Activated B cell treated with CpG ODN at 0.5 μM for 24 hours (primary cell): Measurements from ENCODE around the gene TCP1. TPM values are rescaled to one million over a fixed set of nuclear protein-coding genes. Genes with fewer than 3 reads are reported as not detected.
"Not testable (repeated sequence)": the region's sequence is repeated elsewhere in the genome, so short reads cannot be mapped to it uniquely, and the experiment has no call there.

Source experiments
- ATAC-seq: fragments of 200-7000 bp; cut with Tn5 transposase; one replicate; pipeline ENCODE4 v1.10.0; 2021; ENCODE audit warnings: low read depth, mild to moderate bottlenecking, moderate library complexity
- CTCF ChIA-PET: fragments of 350-600 bp; sonication (Branson Sonifier 250); formaldehyde crosslinking; loops from one replicate; lab custom pipeline; 2021; ENCODE audit warnings: antibody characterized with exemption; lab: Charles Lee
- POLR2A ChIA-PET: fragments of 350-600 bp; sonication (Branson Sonifier 250); formaldehyde crosslinking; loops from one replicate; lab custom pipeline; 2021; ENCODE audit warnings: antibody characterized with exemption; lab: Charles Lee
- DNase-seq: peaks from one replicate; pipeline ENCODE4 v3.0.0; 2022
- H3K27ac Mint-ChIP-seq: one replicate; pipeline ENCODE4 v1.8.0; 2020; ENCODE audit warnings: mixed read lengths
- H3K27me3 Mint-ChIP-seq: one replicate; pipeline ENCODE4 v1.8.0; 2021; ENCODE audit warnings: mixed read lengths
- H3K36me3 Mint-ChIP-seq: one replicate; pipeline ENCODE4 v1.8.0; 2021; ENCODE audit warnings: low read depth, mixed read lengths
- H3K4me1 Mint-ChIP-seq: one replicate; pipeline ENCODE4 v1.8.0; 2021; ENCODE audit warnings: mixed read lengths
- H3K4me3 Mint-ChIP-seq: one replicate; pipeline ENCODE4 v1.8.0; 2020; ENCODE audit warnings: mild to moderate bottlenecking, mixed read lengths
- H3K9me3 Mint-ChIP-seq: one replicate; pipeline ENCODE4 v1.8.0; 2020; ENCODE audit warnings: mixed read lengths
- intact Hi-C: fragments of 100-400 bp; cut with micrococcal nuclease; formaldehyde crosslinking; loops from one replicate; pipeline ENCODE4 v1.15.1; 2024
- total RNA-seq: library from RNA; stranded (reverse); gene quantifications from 2 replicates; pipeline ENCODE4 v1.2.3, GENCODE V29; 2022
- TF ChIP-seq, protein P1 (sequence below): fragments of 200-600 bp; IDR thresholded peaks from one replicate; pipeline ENCODE4 v1.8.0; 2022; ENCODE audit warnings: antibody characterized with exemption, mild to moderate bottlenecking

Gene TCP1
- total RNA-seq, 1 donor from 2014 or later = 199 TPM

DNA sequence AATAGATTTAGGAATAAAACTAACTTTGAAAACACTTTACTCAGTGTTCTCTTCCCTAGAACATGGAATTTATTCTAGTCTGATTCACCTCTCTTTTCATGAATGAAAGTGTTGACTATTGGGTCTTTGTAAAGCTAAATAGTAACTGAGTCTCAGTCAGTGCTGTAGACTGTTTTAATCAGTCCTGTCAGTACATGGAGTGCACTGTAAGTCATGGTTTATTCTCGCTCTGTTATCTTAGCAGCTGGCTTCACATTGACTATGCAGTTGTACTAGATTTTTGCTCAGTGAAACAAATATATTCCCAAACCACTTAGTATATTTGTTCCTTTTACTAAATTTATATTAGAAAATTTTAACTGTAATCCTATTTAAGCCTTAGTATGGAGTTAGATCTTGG lies 42.6 kb downstream of the TCP1 start:
- TF ChIP-seq, protein P1, sequence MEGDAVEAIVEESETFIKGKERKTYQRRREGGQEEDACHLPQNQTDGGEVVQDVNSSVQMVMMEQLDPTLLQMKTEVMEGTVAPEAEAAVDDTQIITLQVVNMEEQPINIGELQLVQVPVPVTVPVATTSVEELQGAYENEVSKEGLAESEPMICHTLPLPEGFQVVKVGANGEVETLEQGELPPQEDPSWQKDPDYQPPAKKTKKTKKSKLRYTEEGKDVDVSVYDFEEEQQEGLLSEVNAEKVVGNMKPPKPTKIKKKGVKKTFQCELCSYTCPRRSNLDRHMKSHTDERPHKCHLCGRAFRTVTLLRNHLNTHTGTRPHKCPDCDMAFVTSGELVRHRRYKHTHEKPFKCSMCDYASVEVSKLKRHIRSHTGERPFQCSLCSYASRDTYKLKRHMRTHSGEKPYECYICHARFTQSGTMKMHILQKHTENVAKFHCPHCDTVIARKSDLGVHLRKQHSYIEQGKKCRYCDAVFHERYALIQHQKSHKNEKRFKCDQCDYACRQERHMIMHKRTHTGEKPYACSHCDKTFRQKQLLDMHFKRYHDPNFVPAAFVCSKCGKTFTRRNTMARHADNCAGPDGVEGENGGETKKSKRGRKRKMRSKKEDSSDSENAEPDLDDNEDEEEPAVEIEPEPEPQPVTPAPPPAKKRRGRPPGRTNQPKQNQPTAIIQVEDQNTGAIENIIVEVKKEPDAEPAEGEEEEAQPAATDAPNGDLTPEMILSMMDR = no peak
- no peak for DNase-seq
- H3K36me3 Mint-ChIP-seq = peaks cover 84% of the 10 kb centered on the region
- no peak overlapping the region for H3K4me3 Mint-ChIP-seq
- no peaks in the 10 kb centered on the region for H3K4me1 Mint-ChIP-seq
- no peaks in the 10 kb centered on the region for H3K27me3 Mint-ChIP-seq
- no peak for ATAC-seq
- H3K27ac Mint-ChIP-seq = no peak overlapping the region
- CTCF ChIA-PET = interaction anchor here (0.6 to 1.1 kb wide), 2 partner anchors 25 to 53 kb away, joined by 3 read pairs; partner anchors contain the start of gene SOD2
- H3K9me3 Mint-ChIP-seq = no peaks in the 10 kb centered on the region
- intact Hi-C loops = no loop called here
- POLR2A ChIA-PET = interaction anchor here (1.2 kb wide), 1 partner anchor 17 kb away, joined by 3 read pairs; no protein-coding TSS in a partner anchor

DNA sequence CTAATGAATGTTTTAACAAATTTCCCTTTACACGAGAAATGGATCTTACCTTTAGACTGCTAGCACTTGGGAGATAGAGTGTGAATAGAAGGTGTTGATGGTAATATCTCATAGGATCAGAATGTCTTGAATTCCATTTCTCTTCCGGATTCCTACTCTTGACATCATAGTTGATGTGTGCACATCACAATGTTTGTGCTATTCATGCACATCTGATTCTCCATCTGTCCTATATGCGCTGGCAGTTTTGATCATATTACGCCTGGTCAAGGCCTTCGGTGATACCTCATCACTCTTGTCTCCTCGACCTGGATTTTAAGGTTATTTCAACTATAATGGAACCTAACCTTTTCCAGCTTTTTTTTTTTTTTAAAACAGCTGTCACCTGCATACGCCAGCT lies 44.3 kb downstream of the TCP1 start:
- TF ChIP-seq, protein P1 = no peak
- no peaks in the 10 kb centered on the region for H3K4me1 Mint-ChIP-seq
- no peaks in the 10 kb centered on the region for H3K9me3 Mint-ChIP-seq
- ChIA-PET POLR2A (no interaction called here), CTCF (no interaction called here)
- no peak overlapping the region for H3K4me3 Mint-ChIP-seq
- no peak overlapping the region for H3K27ac Mint-ChIP-seq
- no peaks in the 10 kb centered on the region for H3K27me3 Mint-ChIP-seq
- intact Hi-C loops = no loop called here
- no peak for ATAC-seq
- DNase-seq = no peak
- peaks cover 88% of the 10 kb centered on the region for H3K36me3 Mint-ChIP-seq

DNA sequence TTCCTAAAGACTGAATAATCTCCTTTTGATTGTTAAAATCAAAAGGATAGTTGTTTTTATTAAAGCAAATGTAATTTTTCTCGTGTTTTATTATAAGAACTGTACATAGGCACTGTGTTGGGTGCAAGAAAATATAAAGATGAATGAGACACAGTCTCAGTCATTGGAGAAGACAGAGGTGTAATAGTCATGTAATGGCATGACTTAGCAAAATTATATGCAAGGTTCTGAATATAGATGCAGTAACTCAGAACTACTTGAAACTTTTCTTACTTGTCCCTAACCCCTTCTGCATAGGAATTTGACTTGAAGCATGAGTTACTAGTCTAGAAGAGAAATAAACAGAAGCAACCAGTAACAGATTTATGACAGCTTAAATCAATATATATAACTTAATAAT lies 47.2 kb downstream of the TCP1 start:
- Mint-ChIP-seq H3K27me3 (no peaks in the 10 kb centered on the region), H3K27ac (no peak overlapping the region), H3K4me3 (no peak overlapping the region), H3K4me1 (peaks cover 3% of the 10 kb centered on the region), H3K36me3 (peaks cover 78% of the 10 kb centered on the region), H3K9me3 (no peaks in the 10 kb centered on the region)
- POLR2A ChIA-PET = no interaction called here
- intact Hi-C loops = loop anchor here (2.0 kb wide), 1 partner anchor 13 kb away; no protein-coding TSS in a partner anchor
- TF ChIP-seq, protein P1 = no peak
- CTCF ChIA-PET = no interaction called here
- DNase-seq = no peak
- no peak for ATAC-seq

DNA sequence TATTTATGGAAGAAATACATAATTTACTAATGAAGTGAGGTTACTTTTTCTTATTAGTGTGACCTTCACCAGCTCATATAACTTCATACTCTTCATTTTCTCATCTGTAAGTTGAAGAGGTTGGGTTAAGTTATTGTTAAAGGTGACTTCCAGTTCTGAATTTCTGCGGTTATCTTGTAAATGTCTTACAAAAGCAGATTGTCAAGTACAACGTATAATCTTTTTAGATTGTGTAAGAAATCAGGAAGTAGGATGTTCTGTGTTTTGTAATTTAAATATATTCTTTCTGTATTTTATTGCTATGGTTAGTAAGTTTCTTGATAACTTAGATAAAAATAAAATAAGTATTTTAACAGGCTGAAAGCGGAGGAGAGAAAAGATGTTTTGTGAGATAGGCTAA lies 50.1 kb downstream of the TCP1 start:
- TF ChIP-seq, protein P1 = no peak
- DNase-seq = no peak
- Mint-ChIP-seq H3K4me1 (peaks cover 16% of the 10 kb centered on the region), H3K27ac (no peak overlapping the region), H3K27me3 (no peaks in the 10 kb centered on the region), H3K9me3 (no peaks in the 10 kb centered on the region), H3K4me3 (no peak overlapping the region), H3K36me3 (peaks cover 59% of the 10 kb centered on the region)
- intact Hi-C loops = no loop called here
- ChIA-PET CTCF (no interaction called here), POLR2A (no interaction called here)
- ATAC-seq = no peak

DNA sequence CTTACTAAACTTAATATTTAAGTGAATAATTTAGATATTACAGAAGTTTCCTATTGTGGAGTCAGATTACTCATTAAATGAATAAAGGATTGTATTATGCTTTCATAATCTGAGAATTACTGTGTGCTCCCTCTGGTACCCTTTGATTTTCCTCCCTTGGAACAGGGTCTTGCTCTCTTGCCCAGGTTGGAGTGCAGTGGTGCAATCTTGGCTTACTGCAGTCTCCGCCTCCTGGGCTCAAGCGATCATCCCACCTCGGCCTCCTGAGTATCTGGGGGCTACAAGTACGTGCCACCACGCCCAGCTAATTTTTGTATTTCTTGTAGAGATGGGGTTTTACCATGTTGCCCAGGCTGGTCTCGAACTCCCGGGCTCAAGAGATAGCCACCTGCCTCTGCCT lies 52.5 kb downstream of the TCP1 start:
- no peaks in the 10 kb centered on the region for H3K27me3 Mint-ChIP-seq
- POLR2A ChIA-PET = no interaction called here
- intact Hi-C loops = no loop called here
- H3K36me3 Mint-ChIP-seq = peaks cover 43% of the 10 kb centered on the region
- no peak for DNase-seq
- ATAC-seq = no peak
- no peaks in the 10 kb centered on the region for H3K9me3 Mint-ChIP-seq
- no peak overlapping the region for H3K27ac Mint-ChIP-seq
- no peak overlapping the region for H3K4me3 Mint-ChIP-seq
- H3K4me1 Mint-ChIP-seq = peaks cover 23% of the 10 kb centered on the region
- TF ChIP-seq, protein P1 = no peak
- CTCF ChIA-PET = interaction anchor here (1.2 kb wide), 1 partner anchor 42 kb away, joined by 4 read pairs; no protein-coding TSS in a partner anchor

DNA sequence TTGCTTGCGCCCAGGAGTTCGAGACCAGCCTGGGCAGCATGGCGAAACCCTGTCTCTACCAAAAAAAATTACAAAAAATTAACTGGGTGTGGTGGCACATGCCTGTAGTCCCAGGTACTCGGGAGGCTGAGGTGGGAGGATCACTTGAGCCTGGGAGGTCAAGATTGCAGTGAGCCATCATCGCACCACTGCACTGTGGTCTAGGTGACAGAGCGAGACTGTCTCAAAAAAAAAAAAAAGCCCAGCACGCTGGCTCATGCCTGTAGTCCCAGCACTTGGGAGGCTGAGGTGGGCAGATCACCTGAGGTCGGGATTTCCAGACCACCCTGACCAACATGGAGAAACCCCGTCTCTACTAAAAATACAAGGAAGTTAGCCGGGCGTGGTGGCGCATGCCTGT lies 56.0 kb downstream of the TCP1 start:
- H3K27me3 Mint-ChIP-seq, H3K4me3 Mint-ChIP-seq, DNase-seq, ATAC-seq, H3K9me3 Mint-ChIP-seq, intact Hi-C loops, CTCF ChIA-PET, H3K27ac Mint-ChIP-seq: not testable (repeated sequence)
- POLR2A ChIA-PET = interaction anchor here (1.5 kb wide), 1 partner anchor 56 kb away, joined by 5 read pairs; the partner anchor contains the start of genes MRPL18 and TCP1
- Mint-ChIP-seq H3K36me3 (peaks cover 26% of the 10 kb centered on the region), H3K4me1 (peaks cover 56% of the 10 kb centered on the region)

DNA sequence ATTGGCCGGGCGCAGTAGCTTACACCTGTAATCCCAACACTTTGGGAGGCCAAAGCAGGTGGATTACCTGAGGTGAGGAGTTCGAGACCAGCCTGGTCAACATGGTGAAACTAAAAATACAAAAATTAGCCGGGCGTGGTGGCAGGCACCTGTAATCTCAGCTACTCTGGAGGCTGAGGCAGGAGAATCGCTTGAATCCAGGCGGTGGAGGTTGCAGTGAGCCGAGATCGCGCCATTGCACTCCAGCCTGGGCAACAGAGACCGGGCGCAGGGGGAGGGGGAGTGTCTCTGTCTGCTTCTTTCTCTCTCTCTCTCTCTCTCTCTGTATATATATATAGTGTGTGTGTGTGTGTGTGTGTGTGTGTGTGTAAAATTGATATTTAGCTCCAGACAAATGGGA lies 56.9 kb downstream of the TCP1 start:
- Mint-ChIP-seq H3K36me3 (peaks cover 19% of the 10 kb centered on the region), H3K4me1 (peaks cover 55% of the 10 kb centered on the region)
- H3K9me3 Mint-ChIP-seq, H3K27me3 Mint-ChIP-seq, CTCF ChIA-PET, intact Hi-C loops, H3K4me3 Mint-ChIP-seq, H3K27ac Mint-ChIP-seq, ATAC-seq, DNase-seq: not testable (repeated sequence)
- POLR2A ChIA-PET = interaction anchor here (0.7 to 1.5 kb wide), 3 partner anchors 10 to 57 kb away, joined by 3 to 6 read pairs (median 5); partner anchors contain the start of genes MRPL18 and TCP1
